Measurements from ENCODE around the gene NUDT3.

DNA sequence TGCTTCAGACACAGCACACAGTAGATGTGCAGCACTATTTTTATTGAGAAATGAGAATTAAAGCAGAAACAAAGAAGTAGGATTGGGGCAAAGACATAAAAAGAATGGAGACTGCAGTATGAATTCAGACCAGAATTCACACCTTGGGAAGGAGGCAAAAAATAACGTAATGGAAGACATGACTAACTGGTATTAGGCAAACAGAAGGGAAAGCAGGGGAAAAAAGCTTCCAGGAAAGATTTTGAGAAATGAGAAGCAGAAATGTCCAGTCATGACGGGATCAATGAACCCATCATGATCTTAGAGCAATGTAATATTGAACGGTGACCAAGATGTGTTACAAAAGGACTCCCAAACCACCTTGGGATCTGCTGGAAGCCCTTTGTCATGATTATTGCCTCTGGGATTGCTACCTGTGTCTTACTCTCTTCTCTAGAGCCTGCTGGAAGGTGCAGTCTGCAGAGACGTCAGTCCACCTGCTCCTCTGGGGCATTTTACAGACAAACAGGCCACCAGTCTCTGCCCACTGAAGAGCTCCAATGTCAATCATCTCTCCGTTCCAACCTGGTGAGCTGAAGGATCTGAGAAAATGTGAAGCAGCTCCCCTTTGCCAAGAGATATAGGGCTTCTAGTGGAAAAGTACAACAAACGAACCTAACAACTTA, 8.7 kb downstream of the NUDT3 start:
- TF ChIP-seq, protein P1, sequence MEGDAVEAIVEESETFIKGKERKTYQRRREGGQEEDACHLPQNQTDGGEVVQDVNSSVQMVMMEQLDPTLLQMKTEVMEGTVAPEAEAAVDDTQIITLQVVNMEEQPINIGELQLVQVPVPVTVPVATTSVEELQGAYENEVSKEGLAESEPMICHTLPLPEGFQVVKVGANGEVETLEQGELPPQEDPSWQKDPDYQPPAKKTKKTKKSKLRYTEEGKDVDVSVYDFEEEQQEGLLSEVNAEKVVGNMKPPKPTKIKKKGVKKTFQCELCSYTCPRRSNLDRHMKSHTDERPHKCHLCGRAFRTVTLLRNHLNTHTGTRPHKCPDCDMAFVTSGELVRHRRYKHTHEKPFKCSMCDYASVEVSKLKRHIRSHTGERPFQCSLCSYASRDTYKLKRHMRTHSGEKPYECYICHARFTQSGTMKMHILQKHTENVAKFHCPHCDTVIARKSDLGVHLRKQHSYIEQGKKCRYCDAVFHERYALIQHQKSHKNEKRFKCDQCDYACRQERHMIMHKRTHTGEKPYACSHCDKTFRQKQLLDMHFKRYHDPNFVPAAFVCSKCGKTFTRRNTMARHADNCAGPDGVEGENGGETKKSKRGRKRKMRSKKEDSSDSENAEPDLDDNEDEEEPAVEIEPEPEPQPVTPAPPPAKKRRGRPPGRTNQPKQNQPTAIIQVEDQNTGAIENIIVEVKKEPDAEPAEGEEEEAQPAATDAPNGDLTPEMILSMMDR (IDR thresholded peaks at IDR 0.05): no peak
- TF ChIP-seq POLR2A (IDR thresholded peaks at IDR 0.05): no peak
- TF ChIP-seq POLR2AphosphoS5 (IDR thresholded peaks at IDR 0.05): no peak

All from breast epithelium (tissue), 3 donors.